Measurements from ENCODE around the gene KRTAP2-4.
"Not testable (repeated sequence)": the region's sequence is repeated elsewhere in the genome, so short reads cannot be mapped to it uniquely, and the experiment has no call there.

The KRTAP2-4 gene

GRCh38 chr17:41098481-41098880, 32.8 kb upstream of the KRTAP2-4 start:
- DNase-seq (ENCODE audit: insufficient read length, low spot score) (no peak), FAIRE-seq (no peak)
- TF ChIP-seq POLR2A (IDR thresholded peaks at IDR 0.05; ENCODE audit: low read depth, low read length), result no peak
- no peak for TF ChIP-seq POLR2AphosphoS5 (IDR thresholded peaks at IDR 0.05; ENCODE audit: low read depth, low read length)
- TF ChIP-seq TAF1 (IDR thresholded peaks at IDR 0.05; ENCODE audit: low read depth, low read length), result no peak
- TF ChIP-seq POU2F2 (IDR thresholded peaks at IDR 0.05; ENCODE audit: low read depth, low read length), result no peak
- TF ChIP-seq SPI1 (IDR thresholded peaks at IDR 0.05; ENCODE audit: low read depth, low read length), result no peak
- TF ChIP-seq PAX5 (IDR thresholded peaks at IDR 0.05; ENCODE audit: insufficient read depth, low read length, severe bottlenecking), result no peak

DNA sequence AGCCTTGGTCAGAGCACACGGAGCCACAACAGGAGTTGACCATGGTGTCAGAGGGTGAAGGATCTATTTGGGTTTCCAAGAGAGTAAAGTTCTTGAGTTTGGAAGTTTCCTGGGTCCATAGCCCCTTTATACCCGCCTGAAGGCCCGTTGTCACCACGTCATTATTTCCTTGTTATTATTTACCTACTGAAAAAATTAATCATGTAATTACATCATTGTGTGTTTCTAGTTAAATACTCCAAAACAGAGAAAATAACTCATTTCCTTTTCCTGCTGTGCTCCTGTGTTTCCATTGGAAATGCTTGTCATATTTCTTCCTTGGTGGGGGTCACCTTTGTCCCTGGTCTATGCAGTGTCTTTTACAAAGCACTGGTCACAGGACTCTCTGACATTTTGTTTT, 32.4 kb upstream of the KRTAP2-4 start, which contains the start of gene KRTAP4-8:
Gene KRTAP4-8 (minus strand): TSS at position 101 of the 400 bp plus-strand sequence. CDS start 58 bp downstream, at position 43.
- no peak for TF ChIP-seq POLR2A (IDR thresholded peaks at IDR 0.05; ENCODE audit: low read depth, low read length)
- TF ChIP-seq TAF1 (IDR thresholded peaks at IDR 0.05; ENCODE audit: low read depth, low read length), result no peak
- TF ChIP-seq POLR2AphosphoS5 (IDR thresholded peaks at IDR 0.05; ENCODE audit: low read depth, low read length), result no peak
- TF ChIP-seq SPI1 (IDR thresholded peaks at IDR 0.05; ENCODE audit: low read depth, low read length), result no peak
- TF ChIP-seq POU2F2 (IDR thresholded peaks at IDR 0.05; ENCODE audit: low read depth, low read length), result no peak
- TF ChIP-seq PAX5 (IDR thresholded peaks at IDR 0.05; ENCODE audit: insufficient read depth, low read length, severe bottlenecking), result no peak
- no peak for FAIRE-seq
- no peak for DNase-seq (ENCODE audit: insufficient read length, low spot score)

DNA sequence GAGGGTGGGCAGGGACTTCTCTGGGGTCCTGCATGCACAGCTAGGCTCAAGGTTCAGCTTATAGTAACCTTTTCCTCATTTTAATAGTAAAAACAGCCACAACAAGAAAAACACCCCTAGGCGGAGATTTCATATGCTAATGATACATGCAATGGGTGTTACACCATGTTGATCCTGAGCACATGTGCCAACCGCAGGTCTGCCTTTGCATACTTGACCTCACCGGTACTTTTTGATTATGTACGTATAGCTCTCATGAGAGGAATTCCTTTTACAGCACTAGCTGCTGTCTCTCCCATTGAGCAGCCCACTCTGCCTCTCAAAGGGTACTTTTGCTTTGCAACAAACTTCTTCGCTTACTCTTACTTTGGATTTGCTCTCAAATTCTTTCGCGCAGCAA, 30.4 kb upstream of the KRTAP2-4 start:
- DNase-seq (ENCODE audit: insufficient read length, low spot score) (no peak), FAIRE-seq (no peak)

DNA sequence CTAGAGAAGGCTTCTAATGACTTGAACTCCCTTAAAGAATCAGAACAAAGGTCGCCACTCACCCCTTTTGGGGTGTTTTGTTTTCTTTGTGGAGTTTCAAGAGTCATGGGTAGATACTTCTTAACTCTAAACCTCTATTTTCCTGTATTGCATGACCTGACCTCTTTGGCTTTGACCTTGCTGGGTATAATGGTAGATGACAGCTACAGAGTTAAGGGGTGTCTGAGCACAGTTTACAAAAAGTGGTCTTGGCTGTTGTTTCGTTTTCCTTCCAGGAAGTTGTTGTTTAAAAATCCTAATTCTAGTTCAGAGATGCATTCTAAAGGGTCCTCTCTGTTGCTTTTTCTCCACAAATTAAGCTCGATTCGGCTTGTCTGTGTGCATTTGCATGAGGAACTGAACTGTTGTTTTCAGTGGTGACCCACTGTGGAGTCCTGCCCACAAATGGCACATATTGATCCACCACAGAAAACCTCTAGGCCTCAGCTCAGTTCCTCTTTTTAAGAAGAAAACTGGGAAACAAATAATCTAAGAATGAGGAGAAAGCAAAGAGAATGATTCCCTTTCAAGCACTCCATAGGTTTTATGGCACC, 23.2 kb upstream of the KRTAP2-4 start:
- FAIRE-seq; DNase-seq (ENCODE audit: insufficient read length, low spot score): not testable (repeated sequence)

More for the DNA sequence above, 30.4 kb upstream of the KRTAP2-4 start:
- TF ChIP-seq POLR2AphosphoS5 (IDR thresholded peaks at IDR 0.05; ENCODE audit: low read depth, low read length) (no peak), POU2F2 (IDR thresholded peaks at IDR 0.05; ENCODE audit: low read depth, low read length) (no peak), TAF1 (IDR thresholded peaks at IDR 0.05; ENCODE audit: low read depth, low read length) (no peak), POLR2A (IDR thresholded peaks at IDR 0.05; ENCODE audit: low read depth, low read length) (no peak), PAX5 (IDR thresholded peaks at IDR 0.05; ENCODE audit: insufficient read depth, low read length, severe bottlenecking) (no peak), SPI1 (IDR thresholded peaks at IDR 0.05; ENCODE audit: low read depth, low read length) (no peak)

- not testable (repeated sequence) for DNase-seq (ENCODE audit: insufficient read length, low spot score); FAIRE-seq
Observed at GRCh38 chr17:41084100-41084856, 18.6 kb upstream of the KRTAP2-4 start, which contains the start of gene KRTAP4-7. Gene KRTAP4-7, plus strand, starts transcription at chr17:41084150. Its CDS starts 57 bp downstream, at chr17:41084207.

- DNase-seq (ENCODE audit: insufficient read length, low spot score); FAIRE-seq: not testable (repeated sequence)
Observed at GRCh38 chr17:41083427-41083826, 17.7 kb upstream of the KRTAP2-4 start.

- TF ChIP-seq SPI1 (IDR thresholded peaks at IDR 0.05; ENCODE audit: low read depth, low read length) (no peak), POLR2A (IDR thresholded peaks at IDR 0.05; ENCODE audit: low read depth, low read length) (no peak), POU2F2 (IDR thresholded peaks at IDR 0.05; ENCODE audit: low read depth, low read length) (no peak)
- no peak for FAIRE-seq
Observed at GRCh38 chr17:41082626-41083025, 16.9 kb upstream of the KRTAP2-4 start.

GRCh38 chr17:41076788-41077187, 11.1 kb upstream of the KRTAP2-4 start:
- DNase-seq (ENCODE audit: insufficient read length, low spot score), result no peak
- FAIRE-seq, result no peak
- no peak for TF ChIP-seq PAX5 (IDR thresholded peaks at IDR 0.05; ENCODE audit: insufficient read depth, low read length, severe bottlenecking)
- no peak for TF ChIP-seq TAF1 (IDR thresholded peaks at IDR 0.05; ENCODE audit: low read depth, low read length)
- TF ChIP-seq POLR2AphosphoS5 (IDR thresholded peaks at IDR 0.05; ENCODE audit: low read depth, low read length), result no peak
- no peak for TF ChIP-seq POLR2A (IDR thresholded peaks at IDR 0.05; ENCODE audit: low read depth, low read length)
- TF ChIP-seq POU2F2 (IDR thresholded peaks at IDR 0.05; ENCODE audit: low read depth, low read length), result no peak
- TF ChIP-seq SPI1 (IDR thresholded peaks at IDR 0.05; ENCODE audit: low read depth, low read length), result no peak

More at GRCh38 chr17:41082626-41083025, 16.9 kb upstream of the KRTAP2-4 start:
- no peak for DNase-seq (ENCODE audit: insufficient read length, low spot score)

GRCh38 chr17:41073676-41074075, 8.0 kb upstream of the KRTAP2-4 start:
- TF ChIP-seq SPI1 (IDR thresholded peaks at IDR 0.05; ENCODE audit: low read depth, low read length) (no peak), POLR2AphosphoS5 (IDR thresholded peaks at IDR 0.05; ENCODE audit: low read depth, low read length) (no peak), POLR2A (IDR thresholded peaks at IDR 0.05; ENCODE audit: low read depth, low read length) (no peak), POU2F2 (IDR thresholded peaks at IDR 0.05; ENCODE audit: low read depth, low read length) (no peak), TAF1 (IDR thresholded peaks at IDR 0.05; ENCODE audit: low read depth, low read length) (no peak), PAX5 (IDR thresholded peaks at IDR 0.05; ENCODE audit: insufficient read depth, low read length, severe bottlenecking) (no peak)
- FAIRE-seq, result no peak
- DNase-seq (ENCODE audit: insufficient read length, low spot score), result no peak

DNA sequence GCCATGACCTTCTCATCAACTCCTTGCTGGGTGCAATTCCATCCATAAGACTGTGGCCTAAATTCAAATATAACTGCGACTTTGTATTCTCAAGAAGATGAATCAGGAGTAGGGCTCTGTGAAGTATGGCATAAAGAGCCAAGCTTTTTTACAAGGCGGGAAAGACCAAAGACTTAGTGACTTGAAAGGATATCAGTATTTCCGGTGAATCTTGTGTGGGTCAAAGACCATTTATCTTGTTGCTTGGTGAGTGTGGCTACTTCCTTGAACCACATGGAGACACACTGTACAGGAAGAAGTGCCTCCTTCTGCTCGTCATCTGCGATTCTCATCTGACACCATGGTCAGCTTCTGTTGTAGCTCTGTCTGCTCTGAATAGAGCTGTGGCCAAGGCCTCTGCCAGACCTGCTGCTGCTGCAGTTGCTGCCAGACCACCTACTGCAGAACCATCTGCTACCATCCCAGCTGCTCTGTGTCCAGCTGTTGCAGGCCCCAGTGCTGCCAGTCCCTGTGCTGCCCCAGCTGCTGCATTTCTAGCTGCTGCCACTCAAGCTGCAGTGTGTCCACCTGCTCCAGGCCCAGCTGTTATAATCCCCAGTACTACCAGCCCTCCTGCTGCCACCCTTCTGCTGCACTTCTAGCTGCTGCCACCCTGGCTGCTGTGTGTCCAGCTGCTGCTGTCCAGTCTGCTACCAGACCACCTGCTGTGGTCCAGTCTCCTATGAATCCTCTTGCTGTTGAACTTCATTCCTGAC, 6.1 kb upstream of the KRTAP2-4 start:
- FAIRE-seq, result no peak

More for the DNA sequence above, 6.1 kb upstream of the KRTAP2-4 start:
- DNase-seq (ENCODE audit: insufficient read length, low spot score), result no peak
- TF ChIP-seq POLR2A (IDR thresholded peaks at IDR 0.05; ENCODE audit: low read depth, low read length) (no peak), POU2F2 (IDR thresholded peaks at IDR 0.05; ENCODE audit: low read depth, low read length) (no peak), TAF1 (IDR thresholded peaks at IDR 0.05; ENCODE audit: low read depth, low read length) (no peak), SPI1 (IDR thresholded peaks at IDR 0.05; ENCODE audit: low read depth, low read length) (no peak), PAX5 (IDR thresholded peaks at IDR 0.05; ENCODE audit: insufficient read depth, low read length, severe bottlenecking) (no peak), POLR2AphosphoS5 (IDR thresholded peaks at IDR 0.05; ENCODE audit: low read depth, low read length) (no peak)
